ENCODE data around the gene MRAS. TPM values are rescaled to one million over a fixed set of nuclear protein-coding genes. Genes with fewer than 3 reads are reported as not detected.

MRAS gene
- total and polyA plus RNA-seq, 2 of the 4 experiments (the other 2 are of a cell fraction), result 59.3 to 60.6 TPM

DNA sequence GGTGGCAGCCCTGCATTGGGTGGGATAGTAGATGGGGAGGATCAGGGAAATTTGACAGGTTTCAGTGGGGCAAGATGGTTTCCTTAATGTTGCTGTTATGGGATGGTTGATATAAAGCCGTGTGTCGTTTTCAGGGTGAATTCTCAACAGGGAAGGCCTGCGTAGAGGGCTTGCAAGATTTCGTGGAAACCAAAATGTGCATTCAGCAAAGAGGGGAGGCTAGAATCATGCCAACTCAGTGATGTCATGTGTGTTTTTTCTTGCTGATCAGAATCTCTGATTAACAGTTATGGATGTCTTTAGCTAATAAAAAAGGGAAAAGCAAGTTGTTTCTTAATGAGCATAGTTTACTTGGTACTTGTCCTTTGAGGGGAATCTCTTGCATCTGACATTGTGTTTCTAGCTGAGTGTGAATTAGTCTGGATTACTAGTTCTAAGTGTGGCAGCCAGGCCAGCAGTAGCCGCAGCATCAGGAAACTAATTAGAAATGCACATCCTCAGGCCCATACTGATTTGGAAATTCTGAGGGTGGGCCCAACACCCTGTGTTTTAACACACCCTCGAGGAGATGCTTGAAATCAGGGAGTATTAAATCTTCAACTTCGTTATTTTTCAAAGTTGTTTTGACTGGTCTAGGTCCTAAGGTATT is 24.8 kb downstream of the MRAS start:
- Histone ChIP-seq H3K9me3 (ENCODE audit: control insufficient read depth, insufficient read depth, low read length) (no peaks in the 10 kb centered on the region), H4K8ac (ENCODE audit: low read depth in 2 of 2, low read length in 2 of 2) (no peak overlapping the region), H2AK5ac (ENCODE audit: low read depth, low read length) (no peak overlapping the region), H3K79me1 (ENCODE audit: low read depth in 1 of 2, low read length in 2 of 2) (peaks cover 5 to 23% of the 10 kb centered on the region in 2 experiments; a peak in 3 of 4 replicates), H3K4me3 (ENCODE audit: insufficient read depth, low read depth, low read length) (no peak overlapping the region), H4K20me1 (ENCODE audit: insufficient read depth, low read length) (peaks cover 4% of the 10 kb centered on the region; the same call in 1 of the 2 replicates), H3K18ac (ENCODE audit: low read depth, low read length) (no peak overlapping the region), H2AK9ac (replicated peaks; ENCODE audit: low read depth, low read length, poor library complexity) (no peak overlapping the region), H2AFZ (replicated peaks; ENCODE audit: low read length, poor library complexity) (no peak overlapping the region), H3K14ac (replicated peaks; ENCODE audit: low read depth, low read length) (no peak overlapping the region), H3K9ac (ENCODE audit: low read depth, low read length) (no peak overlapping the region), H3K4ac (ENCODE audit: low read depth, low read length) (no peak overlapping the region), H3K27me3 (ENCODE audit: control insufficient read depth, insufficient read depth, low read length) (no peaks in the 10 kb centered on the region), H2BK120ac (ENCODE audit: low read depth, low read length) (no peak overlapping the region), H2BK15ac (ENCODE audit: low read depth, low read length) (no peak overlapping the region), H2BK20ac (ENCODE audit: low read depth, low read length) (no peak overlapping the region), H3K4me1 (ENCODE audit: control insufficient read depth, insufficient read depth, low read length) (no peaks in the 10 kb centered on the region), H4K5ac (ENCODE audit: low read depth, low read length) (no peak overlapping the region), H3K36me3 (ENCODE audit: control insufficient read depth, insufficient read depth, low read length) (peaks cover 4% of the 10 kb centered on the region), H4K91ac (ENCODE audit: insufficient read depth, low read depth, low read length) (no peak overlapping the region), H3K23ac (ENCODE audit: low read depth, low read length) (no peak overlapping the region), H2BK5ac (ENCODE audit: low read depth, low read length, poor library complexity, severe bottlenecking) (no peak overlapping the region), H3K9me1 (ENCODE audit: insufficient read depth, low read length) (peaks cover 3% of the 10 kb centered on the region), H3K27ac (ENCODE audit: insufficient read depth, low read length) (no peak overlapping the region), H3K56ac (ENCODE audit: extremely low read depth, insufficient read depth, low read length) (no peak overlapping the region), H3K4me2 (ENCODE audit: low read depth, low read length) (no peak overlapping the region)
- in situ Hi-C loops (cut with MboI; ENCODE audit: low sequenced_read_pairs) (no loop called here), dilution Hi-C loops (cut with HindIII; ENCODE audit: low sequenced_read_pairs, unreplicated experiment) (no loop called here), intact Hi-C loops (cut with micrococcal nuclease) (no loop called here)
- WGBS, 2 experiments (ENCODE audit: extremely low coverage in 2 of 2, insufficient read length in 1 of 2), result 88% methylated on average over 4 of the region's 7 CpGs; no CpG with 5 or more reads in 1 of the 2 experiments
- ATAC-seq (ENCODE audit: low read depth) (no peak), DNase-seq (no peak)
- ChIA-PET POLR2A (ENCODE audit: unreplicated experiment) (no interaction called here), CTCF (no interaction called here)
- TF ChIP-seq FOS (IDR thresholded peaks at IDR 0.05; ENCODE audit: low read depth, low read length), result no peak
- TF ChIP-seq, protein P1, sequence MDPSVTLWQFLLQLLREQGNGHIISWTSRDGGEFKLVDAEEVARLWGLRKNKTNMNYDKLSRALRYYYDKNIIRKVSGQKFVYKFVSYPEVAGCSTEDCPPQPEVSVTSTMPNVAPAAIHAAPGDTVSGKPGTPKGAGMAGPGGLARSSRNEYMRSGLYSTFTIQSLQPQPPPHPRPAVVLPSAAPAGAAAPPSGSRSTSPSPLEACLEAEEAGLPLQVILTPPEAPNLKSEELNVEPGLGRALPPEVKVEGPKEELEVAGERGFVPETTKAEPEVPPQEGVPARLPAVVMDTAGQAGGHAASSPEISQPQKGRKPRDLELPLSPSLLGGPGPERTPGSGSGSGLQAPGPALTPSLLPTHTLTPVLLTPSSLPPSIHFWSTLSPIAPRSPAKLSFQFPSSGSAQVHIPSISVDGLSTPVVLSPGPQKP (IDR thresholded peaks at IDR 0.05; ENCODE audit: borderline replicate concordance, low read depth, low read length), result no peak
- TF ChIP-seq SMC3 (IDR thresholded peaks at IDR 0.05; ENCODE audit: low read depth, low read length), result no peak
- TF ChIP-seq NFE2L2 (IDR thresholded peaks at IDR 0.05; ENCODE audit: low read depth, low read length), result no peak
- no peak for TF ChIP-seq RAD21 (IDR thresholded peaks at IDR 0.05; ENCODE audit: low read length)
- TF ChIP-seq MAZ (IDR thresholded peaks at IDR 0.05; ENCODE audit: borderline replicate concordance, low read depth, low read length), result no peak
- TF ChIP-seq RCOR1 (IDR thresholded peaks at IDR 0.05; ENCODE audit: insufficient replicate concordance, low read length), result no peak
- no peak for TF ChIP-seq MAFK (IDR thresholded peaks at IDR 0.05; ENCODE audit: low read depth, low read length)
- TF ChIP-seq CHD1 (IDR thresholded peaks at IDR 0.05; ENCODE audit: low read depth, low read length), result no peak
- TF ChIP-seq, protein P2, sequence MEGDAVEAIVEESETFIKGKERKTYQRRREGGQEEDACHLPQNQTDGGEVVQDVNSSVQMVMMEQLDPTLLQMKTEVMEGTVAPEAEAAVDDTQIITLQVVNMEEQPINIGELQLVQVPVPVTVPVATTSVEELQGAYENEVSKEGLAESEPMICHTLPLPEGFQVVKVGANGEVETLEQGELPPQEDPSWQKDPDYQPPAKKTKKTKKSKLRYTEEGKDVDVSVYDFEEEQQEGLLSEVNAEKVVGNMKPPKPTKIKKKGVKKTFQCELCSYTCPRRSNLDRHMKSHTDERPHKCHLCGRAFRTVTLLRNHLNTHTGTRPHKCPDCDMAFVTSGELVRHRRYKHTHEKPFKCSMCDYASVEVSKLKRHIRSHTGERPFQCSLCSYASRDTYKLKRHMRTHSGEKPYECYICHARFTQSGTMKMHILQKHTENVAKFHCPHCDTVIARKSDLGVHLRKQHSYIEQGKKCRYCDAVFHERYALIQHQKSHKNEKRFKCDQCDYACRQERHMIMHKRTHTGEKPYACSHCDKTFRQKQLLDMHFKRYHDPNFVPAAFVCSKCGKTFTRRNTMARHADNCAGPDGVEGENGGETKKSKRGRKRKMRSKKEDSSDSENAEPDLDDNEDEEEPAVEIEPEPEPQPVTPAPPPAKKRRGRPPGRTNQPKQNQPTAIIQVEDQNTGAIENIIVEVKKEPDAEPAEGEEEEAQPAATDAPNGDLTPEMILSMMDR (conservative IDR thresholded peaks at IDR 0.05; ENCODE audit: low read depth, low read length), result no peak
- TF ChIP-seq CEBPB (IDR thresholded peaks at IDR 0.05; ENCODE audit: low read depth, low read length), result no peak
- TF ChIP-seq, protein P3, sequence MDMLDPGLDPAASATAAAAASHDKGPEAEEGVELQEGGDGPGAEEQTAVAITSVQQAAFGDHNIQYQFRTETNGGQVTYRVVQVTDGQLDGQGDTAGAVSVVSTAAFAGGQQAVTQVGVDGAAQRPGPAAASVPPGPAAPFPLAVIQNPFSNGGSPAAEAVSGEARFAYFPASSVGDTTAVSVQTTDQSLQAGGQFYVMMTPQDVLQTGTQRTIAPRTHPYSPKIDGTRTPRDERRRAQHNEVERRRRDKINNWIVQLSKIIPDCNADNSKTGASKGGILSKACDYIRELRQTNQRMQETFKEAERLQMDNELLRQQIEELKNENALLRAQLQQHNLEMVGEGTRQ (IDR thresholded peaks at IDR 0.05; ENCODE audit: low read depth, low read length), result no peak
- no peak for TF ChIP-seq POLR2A (IDR thresholded peaks at IDR 0.05; ENCODE audit: low read depth, low read length)
- TF ChIP-seq RFX5 (IDR thresholded peaks at IDR 0.05; ENCODE audit: low read depth, low read length), result no peak
- TF ChIP-seq MXI1 (IDR thresholded peaks at IDR 0.05; ENCODE audit: borderline replicate concordance, low read depth, low read length), result no peak
- no peak for TF ChIP-seq BHLHE40 (IDR thresholded peaks at IDR 0.05; ENCODE audit: low read depth, low read length)
- no TSS peak for BruUV-seq (replicated peaks)
